GM19463 (cell line): Measurements from ENCODE around the gene ALG12.

Experiments
- ATAC-seq: cut with Tn5 transposase; IDR thresholded peaks from one replicate; pipeline ENCODE4 v1.9.1; 2021; ENCODE audit warnings: mild to moderate bottlenecking, moderate library complexity; ENCODE audit not compliant: unreplicated experiment

ALG12 gene

DNA sequence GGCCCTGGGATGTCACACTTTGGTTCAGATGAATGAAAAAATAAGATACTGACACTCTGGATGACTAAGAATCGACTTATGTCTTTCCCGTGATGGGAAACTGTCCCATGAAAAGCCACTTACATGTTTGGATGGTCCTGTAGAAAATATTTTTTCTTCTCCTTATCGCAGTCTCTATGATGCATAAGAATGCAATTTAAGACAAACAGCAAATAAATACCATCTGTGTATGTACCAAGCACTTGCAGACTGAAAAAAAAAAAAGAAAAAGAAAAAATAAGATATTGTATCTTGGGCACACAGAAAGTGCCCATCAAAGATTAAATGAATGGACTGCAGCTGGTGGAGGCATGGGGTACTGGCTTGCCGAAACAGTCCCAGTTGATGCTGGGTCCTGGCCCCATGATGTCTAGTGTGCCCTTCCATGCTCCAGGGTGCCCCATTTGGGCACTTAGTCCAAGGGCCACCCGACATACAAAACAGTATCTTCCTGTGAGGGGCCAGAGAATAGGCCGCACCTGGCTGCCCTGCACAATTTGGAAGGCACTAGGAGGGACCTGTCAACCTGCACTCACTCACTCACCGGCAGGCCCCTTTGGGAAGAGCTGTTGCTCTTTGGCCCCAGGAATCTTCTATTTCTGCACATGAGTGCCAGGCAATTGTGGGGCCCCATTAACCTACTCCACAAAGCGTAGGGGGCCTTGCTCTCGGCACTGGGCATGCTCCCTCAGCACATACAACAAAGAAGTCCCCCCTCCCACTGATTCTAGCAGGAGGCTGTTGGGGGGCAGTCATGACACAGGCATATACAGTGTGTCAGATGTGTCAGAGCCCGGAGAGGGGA lies 67.1 kb downstream of the ALG12 start:
- no peak for ATAC-seq
